Neural cell (in vitro differentiated cells): ENCODE measurements around the gene SIGLEC9. TPM values are rescaled to one million over a fixed set of nuclear protein-coding genes. Genes with fewer than 3 reads are reported as not detected.

Experiments used
- H2AFZ ChIP-seq: fragments of 200-600, 300-800 bp; sonication (generic), shearing (Covaris generic); 2 replicates; pipeline ENCODE4 v1.6.0; 2014; ENCODE audit warnings: low read depth, mild to moderate bottlenecking, antibody characterized with exemption, low read length, moderate library complexity
- H3F3A ChIP-seq: fragments of 200-600 bp; shearing (Covaris generic); 2 replicates; pipeline ENCODE4 v1.6.1; 2016; ENCODE audit warnings: mild to moderate bottlenecking, moderate library complexity, mixed read lengths, antibody characterized with exemption, low read length; ENCODE audit not compliant: insufficient read depth, poor library complexity, severe bottlenecking
- H3K27ac ChIP-seq: fragments of 200-600, 300-800 bp; sonication (generic), shearing (Covaris generic); 2 replicates; pipeline ENCODE4 v1.5.1; 2014; ENCODE audit warnings: mild to moderate bottlenecking, low read length, moderate library complexity
- H3K27me3 ChIP-seq: fragments of 300-800, 200-600 bp; sonication (generic), shearing (Covaris generic); 2 replicates; pipeline ENCODE4 v1.6.0; 2014; ENCODE audit warnings: mild to moderate bottlenecking, low read depth, low read length, moderate library complexity; ENCODE audit not compliant: insufficient read depth
- H3K36me3 ChIP-seq: fragments of 300-800, 200-600 bp; sonication (generic), shearing (Covaris generic); 2 replicates; pipeline ENCODE4 v1.5.1; 2014; ENCODE audit warnings: mild to moderate bottlenecking, antibody characterized with exemption, low read length, moderate library complexity; ENCODE audit not compliant: insufficient read depth
- H3K4me2 ChIP-seq: fragments of 300-800, 200-600 bp; sonication (generic), shearing (Covaris generic); 2 replicates; pipeline ENCODE4 v1.6.0; 2014; ENCODE audit warnings: mild to moderate bottlenecking, low read length
- H3K4me3 ChIP-seq: fragments of 300-800, 200-600 bp; sonication (generic), shearing (Covaris generic); 2 replicates; pipeline ENCODE4 v1.5.1; 2014; ENCODE audit warnings: mild to moderate bottlenecking, low read length, moderate library complexity
- H3K79me2 ChIP-seq: fragments of 200-600 bp; shearing (Covaris generic); replicated peaks from 2 replicates; pipeline ENCODE4 v1.6.0; 2014; ENCODE audit warnings: mild to moderate bottlenecking, low read length, moderate library complexity; ENCODE audit not compliant: insufficient read depth
- H3K9ac ChIP-seq: fragments of 300-800, 200-600 bp; sonication (generic), shearing (Covaris generic); 2 replicates; pipeline ENCODE4 v1.6.1; 2016; ENCODE audit warnings: mild to moderate bottlenecking, low read length, mixed read lengths
- H3K9me2 ChIP-seq: fragments of 200-600 bp; shearing (Covaris generic); 2 replicates; pipeline ENCODE4 v1.6.1; 2016; ENCODE audit warnings: mild to moderate bottlenecking, low read length, mixed read lengths; ENCODE audit not compliant: insufficient read depth
- H3K9me3 ChIP-seq: fragments of 200-600, 300-800 bp; sonication (generic), shearing (Covaris generic); 2 replicates; pipeline ENCODE4 v1.6.1; 2016; ENCODE audit warnings: mild to moderate bottlenecking, mixed run types, low read length, moderate library complexity, mixed read lengths
- H4K20me1 ChIP-seq: fragments of 200-600 bp; shearing (Covaris generic); 2 replicates; pipeline ENCODE4 v1.6.1; 2016; ENCODE audit warnings: mild to moderate bottlenecking, mixed run types; ENCODE audit not compliant: insufficient read depth
- EP300 ChIP-seq: fragments of 450-650 bp; conservative IDR thresholded peaks from 2 replicates; pipeline ENCODE4 v1.6.1; 2014; ENCODE audit warnings: antibody characterized with exemption, mild to moderate bottlenecking, moderate library complexity; ENCODE audit not compliant: poor library complexity, severe bottlenecking
- EZH2 ChIP-seq: fragments of 200-600, 300-800 bp; shearing (Covaris generic), sonication (generic); IDR thresholded peaks from 2 replicates; pipeline ENCODE4 v1.6.1; 2014; ENCODE audit warnings: antibody characterized with exemption, low read length, borderline replicate concordance, mild to moderate bottlenecking; ENCODE audit not compliant: insufficient read depth, poor library complexity, severe bottlenecking
- MXI1 ChIP-seq: fragments of 450-650 bp; conservative IDR thresholded peaks from 2 replicates; pipeline ENCODE4 v1.6.1; 2014; ENCODE audit warnings: antibody characterized with exemption, mild to moderate bottlenecking; ENCODE audit not compliant: poor library complexity, severe bottlenecking
- POLR2AphosphoS5 ChIP-seq: IDR thresholded peaks from 2 replicates; pipeline ENCODE4 v1.6.1; 2012
- RAD21 ChIP-seq: fragments of 450-650 bp; conservative IDR thresholded peaks from 2 replicates; pipeline ENCODE4 v1.6.1; 2014; ENCODE audit warnings: antibody characterized with exemption, mild to moderate bottlenecking, moderate library complexity
- SMC3 ChIP-seq: fragments of 450-650 bp; conservative IDR thresholded peaks from 2 replicates; pipeline ENCODE4 v1.6.1; 2014; ENCODE audit warnings: antibody characterized with exemption, mild to moderate bottlenecking, moderate library complexity; ENCODE audit not compliant: poor library complexity
- TAF1 ChIP-seq: IDR thresholded peaks from 2 replicates; pipeline ENCODE4 v1.6.1; 2012; ENCODE audit warnings: low read depth
- polyA plus RNA-seq: library from polyadenylated mRNA; depleted of rRNA; stranded (reverse); fragments of >200 nt; gene quantifications from 2 replicates; pipeline ENCODE4 v1.2.3, GENCODE V29; 2014
- TF ChIP-seq, protein P1 (sequence below): IDR thresholded peaks from 2 replicates; pipeline ENCODE4 v1.6.1; 2012; ENCODE audit warnings: borderline replicate concordance
- TF ChIP-seq, protein P2 (sequence below): fragments of 450-650 bp; IDR thresholded peaks from 2 replicates; pipeline ENCODE4 v1.5.1; 2014; ENCODE audit warnings: antibody characterized with exemption, mild to moderate bottlenecking, moderate library complexity; ENCODE audit not compliant: poor library complexity, severe bottlenecking

The SIGLEC9 gene
- polyA plus RNA-seq, 1 donor from 2014 or later: not detected

DNA sequence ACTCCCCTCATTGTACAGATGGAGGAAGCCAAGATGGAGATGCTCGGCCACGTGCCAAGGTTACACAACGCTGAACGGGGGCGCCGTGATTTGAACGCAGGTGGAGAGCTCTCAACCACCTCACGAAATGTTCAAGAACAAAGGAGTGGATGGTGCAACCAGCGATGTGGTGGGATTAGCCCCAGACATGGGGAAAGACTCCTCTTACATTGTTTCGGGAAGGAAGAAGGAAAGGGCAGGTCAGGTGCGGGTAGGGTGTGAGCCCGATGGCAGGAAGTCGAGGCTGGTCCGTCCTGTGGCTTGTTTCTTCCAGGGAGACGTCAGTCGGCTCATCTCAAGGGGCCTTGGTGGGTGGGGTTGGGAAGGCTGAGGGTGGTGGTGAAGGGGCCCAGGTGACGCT, 34.9 kb upstream of the SIGLEC9 start:
- Histone ChIP-seq H3K9me3 (no peaks in the 10 kb centered on the region), H3K4me3 (no peak overlapping the region), H3K9ac (no peak overlapping the region), H3K27me3 (no peaks in the 10 kb centered on the region), H3K79me2 (no peaks in the 10 kb centered on the region), H3K36me3 (no peaks in the 10 kb centered on the region), H2AFZ (no peak overlapping the region), H3K9me2 (no peaks in the 10 kb centered on the region), H3K4me2 (no peak overlapping the region), H3K27ac (no peak overlapping the region), H3F3A (no peaks in the 10 kb centered on the region), H4K20me1 (no peaks in the 10 kb centered on the region)
- TF ChIP-seq EP300 (no peak), EZH2 (no peak), MXI1 (no peak), POLR2AphosphoS5 (no peak), RAD21 (no peak), SMC3 (no peak), TAF1 (no peak)
- TF ChIP-seq, protein P1, sequence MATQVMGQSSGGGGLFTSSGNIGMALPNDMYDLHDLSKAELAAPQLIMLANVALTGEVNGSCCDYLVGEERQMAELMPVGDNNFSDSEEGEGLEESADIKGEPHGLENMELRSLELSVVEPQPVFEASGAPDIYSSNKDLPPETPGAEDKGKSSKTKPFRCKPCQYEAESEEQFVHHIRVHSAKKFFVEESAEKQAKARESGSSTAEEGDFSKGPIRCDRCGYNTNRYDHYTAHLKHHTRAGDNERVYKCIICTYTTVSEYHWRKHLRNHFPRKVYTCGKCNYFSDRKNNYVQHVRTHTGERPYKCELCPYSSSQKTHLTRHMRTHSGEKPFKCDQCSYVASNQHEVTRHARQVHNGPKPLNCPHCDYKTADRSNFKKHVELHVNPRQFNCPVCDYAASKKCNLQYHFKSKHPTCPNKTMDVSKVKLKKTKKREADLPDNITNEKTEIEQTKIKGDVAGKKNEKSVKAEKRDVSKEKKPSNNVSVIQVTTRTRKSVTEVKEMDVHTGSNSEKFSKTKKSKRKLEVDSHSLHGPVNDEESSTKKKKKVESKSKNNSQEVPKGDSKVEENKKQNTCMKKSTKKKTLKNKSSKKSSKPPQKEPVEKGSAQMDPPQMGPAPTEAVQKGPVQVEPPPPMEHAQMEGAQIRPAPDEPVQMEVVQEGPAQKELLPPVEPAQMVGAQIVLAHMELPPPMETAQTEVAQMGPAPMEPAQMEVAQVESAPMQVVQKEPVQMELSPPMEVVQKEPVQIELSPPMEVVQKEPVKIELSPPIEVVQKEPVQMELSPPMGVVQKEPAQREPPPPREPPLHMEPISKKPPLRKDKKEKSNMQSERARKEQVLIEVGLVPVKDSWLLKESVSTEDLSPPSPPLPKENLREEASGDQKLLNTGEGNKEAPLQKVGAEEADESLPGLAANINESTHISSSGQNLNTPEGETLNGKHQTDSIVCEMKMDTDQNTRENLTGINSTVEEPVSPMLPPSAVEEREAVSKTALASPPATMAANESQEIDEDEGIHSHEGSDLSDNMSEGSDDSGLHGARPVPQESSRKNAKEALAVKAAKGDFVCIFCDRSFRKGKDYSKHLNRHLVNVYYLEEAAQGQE: no peak
- TF ChIP-seq, protein P2, sequence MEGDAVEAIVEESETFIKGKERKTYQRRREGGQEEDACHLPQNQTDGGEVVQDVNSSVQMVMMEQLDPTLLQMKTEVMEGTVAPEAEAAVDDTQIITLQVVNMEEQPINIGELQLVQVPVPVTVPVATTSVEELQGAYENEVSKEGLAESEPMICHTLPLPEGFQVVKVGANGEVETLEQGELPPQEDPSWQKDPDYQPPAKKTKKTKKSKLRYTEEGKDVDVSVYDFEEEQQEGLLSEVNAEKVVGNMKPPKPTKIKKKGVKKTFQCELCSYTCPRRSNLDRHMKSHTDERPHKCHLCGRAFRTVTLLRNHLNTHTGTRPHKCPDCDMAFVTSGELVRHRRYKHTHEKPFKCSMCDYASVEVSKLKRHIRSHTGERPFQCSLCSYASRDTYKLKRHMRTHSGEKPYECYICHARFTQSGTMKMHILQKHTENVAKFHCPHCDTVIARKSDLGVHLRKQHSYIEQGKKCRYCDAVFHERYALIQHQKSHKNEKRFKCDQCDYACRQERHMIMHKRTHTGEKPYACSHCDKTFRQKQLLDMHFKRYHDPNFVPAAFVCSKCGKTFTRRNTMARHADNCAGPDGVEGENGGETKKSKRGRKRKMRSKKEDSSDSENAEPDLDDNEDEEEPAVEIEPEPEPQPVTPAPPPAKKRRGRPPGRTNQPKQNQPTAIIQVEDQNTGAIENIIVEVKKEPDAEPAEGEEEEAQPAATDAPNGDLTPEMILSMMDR: no peak

DNA sequence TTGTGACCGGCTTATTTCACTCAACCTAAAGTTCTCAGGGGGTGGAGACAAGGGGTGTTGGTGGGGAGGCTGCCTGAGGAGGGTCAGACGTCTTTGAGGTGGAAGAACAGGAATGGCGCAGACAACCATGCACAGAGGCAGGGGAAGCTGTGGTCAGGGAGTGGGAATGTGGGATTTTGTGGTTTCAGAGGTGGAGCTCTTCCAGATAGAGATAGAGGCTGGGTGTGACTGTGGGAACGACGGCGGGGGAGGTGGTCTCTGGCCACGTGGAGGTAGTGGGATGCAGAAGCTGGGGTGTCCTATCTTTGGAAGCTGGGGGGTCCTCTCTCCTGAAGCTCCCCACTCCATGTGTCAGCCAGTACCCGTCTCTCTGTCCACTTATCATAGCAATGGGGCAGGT, 34.2 kb upstream of the SIGLEC9 start:
- Histone ChIP-seq H3K9me3 (no peaks in the 10 kb centered on the region), H2AFZ (no peak overlapping the region), H3K4me3 (no peak overlapping the region), H3K27me3 (no peaks in the 10 kb centered on the region), H3K4me2 (no peak overlapping the region), H3F3A (no peaks in the 10 kb centered on the region), H3K27ac (no peak overlapping the region), H3K9ac (no peak overlapping the region), H3K9me2 (no peaks in the 10 kb centered on the region), H3K36me3 (no peaks in the 10 kb centered on the region), H4K20me1 (no peaks in the 10 kb centered on the region), H3K79me2 (no peaks in the 10 kb centered on the region)
- TF ChIP-seq EP300: no peak
- TF ChIP-seq RAD21: no peak
- TF ChIP-seq, protein P2: no peak
- no peak for TF ChIP-seq SMC3
- TF ChIP-seq EZH2: no peak
- no peak for TF ChIP-seq TAF1
- no peak for TF ChIP-seq POLR2AphosphoS5
- no peak for TF ChIP-seq MXI1
- TF ChIP-seq, protein P1: no peak
